ENCODE measurements around the gene PPARD. TPM values are rescaled to one million over a fixed set of nuclear protein-coding genes. Genes with fewer than 3 reads are reported as not detected.

The PPARD gene
- polyA plus RNA-seq, 2 of the 4 experiments (the other 2 are of a cell fraction), result 3.8 to 5.9 TPM

DNA sequence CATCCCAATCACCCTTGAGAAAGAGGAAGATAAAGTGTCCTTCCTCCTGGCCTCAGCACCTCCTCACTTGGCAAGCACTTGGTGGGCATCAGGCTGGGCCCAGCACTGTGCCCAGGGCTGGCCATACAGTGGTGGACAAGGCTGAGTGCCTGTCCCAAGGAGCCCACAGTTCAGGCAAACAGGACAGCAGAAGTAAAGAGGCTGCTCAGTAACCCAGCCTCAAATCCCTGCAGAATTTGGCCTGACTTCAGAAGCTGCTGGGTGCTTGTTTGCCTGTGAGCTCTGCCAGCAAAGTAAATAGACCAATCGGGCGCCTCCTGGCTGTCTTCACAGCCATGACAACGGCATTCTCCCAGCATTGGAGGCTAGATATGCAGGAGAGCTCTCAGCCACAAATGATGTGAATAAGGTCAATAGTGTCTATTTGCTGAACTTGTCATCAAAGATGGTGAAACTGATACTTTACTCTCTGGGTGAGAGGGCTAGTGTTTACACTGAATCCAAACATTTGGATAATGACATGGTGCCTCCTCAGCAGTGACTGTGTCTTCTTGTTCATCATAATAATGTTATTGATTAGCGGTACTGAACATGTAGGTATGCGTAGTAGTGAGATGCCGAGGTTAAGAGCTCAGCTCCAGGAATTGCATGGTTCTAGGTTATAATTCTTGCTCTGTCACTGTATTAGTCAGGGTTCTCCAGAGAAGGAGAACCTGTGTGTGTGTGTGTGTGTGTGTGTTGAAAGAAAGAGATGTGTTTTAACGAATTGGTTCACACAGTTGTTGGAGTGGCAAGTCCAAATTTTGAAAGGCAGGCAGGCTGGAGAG lies 72.9 kb downstream of the PPARD start (continued):
- TF ChIP-seq, protein P1, sequence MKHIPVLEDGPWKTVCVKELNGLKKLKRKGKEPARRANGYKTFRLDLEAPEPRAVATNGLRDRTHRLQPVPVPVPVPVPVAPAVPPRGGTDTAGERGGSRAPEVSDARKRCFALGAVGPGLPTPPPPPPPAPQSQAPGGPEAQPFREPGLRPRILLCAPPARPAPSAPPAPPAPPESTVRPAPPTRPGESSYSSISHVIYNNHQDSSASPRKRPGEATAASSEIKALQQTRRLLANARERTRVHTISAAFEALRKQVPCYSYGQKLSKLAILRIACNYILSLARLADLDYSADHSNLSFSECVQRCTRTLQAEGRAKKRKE (CRISPR knock-in tag; IDR thresholded peaks at IDR 0.05; ENCODE audit: low read depth), result no peak
- TF ChIP-seq EHMT2 (IDR thresholded peaks at IDR 0.05; ENCODE audit: low read depth), result no peak
- no peak for TF ChIP-seq HOXB5 (CRISPR knock-in tag; IDR thresholded peaks at IDR 0.05)
- peak; percentile 70 for TF ChIP-seq SMC3 (IDR thresholded peaks at IDR 0.05)
- no peak for TF ChIP-seq HDAC2 (IDR thresholded peaks at IDR 0.05)
- TF ChIP-seq KDM1A (IDR thresholded peaks at IDR 0.05; ENCODE audit: low read depth), result no peak
- TF ChIP-seq CHD2 (IDR thresholded peaks at IDR 0.05; ENCODE audit: low read length, partially characterized antibody), result no peak
- TF ChIP-seq, protein P2, sequence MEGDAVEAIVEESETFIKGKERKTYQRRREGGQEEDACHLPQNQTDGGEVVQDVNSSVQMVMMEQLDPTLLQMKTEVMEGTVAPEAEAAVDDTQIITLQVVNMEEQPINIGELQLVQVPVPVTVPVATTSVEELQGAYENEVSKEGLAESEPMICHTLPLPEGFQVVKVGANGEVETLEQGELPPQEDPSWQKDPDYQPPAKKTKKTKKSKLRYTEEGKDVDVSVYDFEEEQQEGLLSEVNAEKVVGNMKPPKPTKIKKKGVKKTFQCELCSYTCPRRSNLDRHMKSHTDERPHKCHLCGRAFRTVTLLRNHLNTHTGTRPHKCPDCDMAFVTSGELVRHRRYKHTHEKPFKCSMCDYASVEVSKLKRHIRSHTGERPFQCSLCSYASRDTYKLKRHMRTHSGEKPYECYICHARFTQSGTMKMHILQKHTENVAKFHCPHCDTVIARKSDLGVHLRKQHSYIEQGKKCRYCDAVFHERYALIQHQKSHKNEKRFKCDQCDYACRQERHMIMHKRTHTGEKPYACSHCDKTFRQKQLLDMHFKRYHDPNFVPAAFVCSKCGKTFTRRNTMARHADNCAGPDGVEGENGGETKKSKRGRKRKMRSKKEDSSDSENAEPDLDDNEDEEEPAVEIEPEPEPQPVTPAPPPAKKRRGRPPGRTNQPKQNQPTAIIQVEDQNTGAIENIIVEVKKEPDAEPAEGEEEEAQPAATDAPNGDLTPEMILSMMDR (IDR thresholded peaks at IDR 0.05), result peak; percentile 58
- TF ChIP-seq POLR2AphosphoS2 (conservative IDR thresholded peaks at IDR 0.05; ENCODE audit: low read length), result no peak
- peak in 1 of 2 experiments; percentile 24; a peak in 1 of 4 replicates for TF ChIP-seq CEBPB (IDR thresholded peaks at IDR 0.05)
- TF ChIP-seq EP300 (IDR thresholded peaks at IDR 0.05), result no peak
- no peak for TF ChIP-seq BHLHE40 (IDR thresholded peaks at IDR 0.05; ENCODE audit: low read depth, low read length)
- TF ChIP-seq ESRRA (IDR thresholded peaks at IDR 0.05; ENCODE audit: borderline replicate concordance, low read length), result no peak
- TF ChIP-seq GATA3 (IDR thresholded peaks at IDR 0.05; ENCODE audit: borderline replicate concordance), result peak; percentile 60
- TF ChIP-seq, protein P3, sequence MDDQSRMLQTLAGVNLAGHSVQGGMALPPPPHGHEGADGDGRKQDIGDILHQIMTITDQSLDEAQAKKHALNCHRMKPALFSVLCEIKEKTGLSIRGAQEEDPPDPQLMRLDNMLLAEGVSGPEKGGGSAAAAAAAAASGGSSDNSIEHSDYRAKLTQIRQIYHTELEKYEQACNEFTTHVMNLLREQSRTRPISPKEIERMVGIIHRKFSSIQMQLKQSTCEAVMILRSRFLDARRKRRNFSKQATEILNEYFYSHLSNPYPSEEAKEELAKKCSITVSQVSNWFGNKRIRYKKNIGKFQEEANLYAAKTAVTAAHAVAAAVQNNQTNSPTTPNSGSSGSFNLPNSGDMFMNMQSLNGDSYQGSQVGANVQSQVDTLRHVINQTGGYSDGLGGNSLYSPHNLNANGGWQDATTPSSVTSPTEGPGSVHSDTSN (IDR thresholded peaks at IDR 0.05), result no peak
- TF ChIP-seq, protein P4, sequence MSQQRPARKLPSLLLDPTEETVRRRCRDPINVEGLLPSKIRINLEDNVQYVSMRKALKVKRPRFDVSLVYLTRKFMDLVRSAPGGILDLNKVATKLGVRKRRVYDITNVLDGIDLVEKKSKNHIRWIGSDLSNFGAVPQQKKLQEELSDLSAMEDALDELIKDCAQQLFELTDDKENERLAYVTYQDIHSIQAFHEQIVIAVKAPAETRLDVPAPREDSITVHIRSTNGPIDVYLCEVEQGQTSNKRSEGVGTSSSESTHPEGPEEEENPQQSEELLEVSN (IDR thresholded peaks at IDR 0.05; ENCODE audit: borderline replicate concordance, low read depth), result no peak
- TF ChIP-seq NPAS2 (CRISPR knock-in tag; IDR thresholded peaks at IDR 0.05; ENCODE audit: borderline replicate concordance), result no peak
- no peak for TF ChIP-seq KDM5A (IDR thresholded peaks at IDR 0.05)
- TF ChIP-seq CBX2 (IDR thresholded peaks at IDR 0.05; ENCODE audit: borderline replicate concordance, low read depth), result no peak
- no peak for TF ChIP-seq CBX8 (IDR thresholded peaks at IDR 0.05)
- TF ChIP-seq POLR2A (IDR thresholded peaks at IDR 0.05; ENCODE audit: low read length), result no peak
- TF ChIP-seq FOXS1 (CRISPR knock-in tag; IDR thresholded peaks at IDR 0.05), result no peak

DNA sequence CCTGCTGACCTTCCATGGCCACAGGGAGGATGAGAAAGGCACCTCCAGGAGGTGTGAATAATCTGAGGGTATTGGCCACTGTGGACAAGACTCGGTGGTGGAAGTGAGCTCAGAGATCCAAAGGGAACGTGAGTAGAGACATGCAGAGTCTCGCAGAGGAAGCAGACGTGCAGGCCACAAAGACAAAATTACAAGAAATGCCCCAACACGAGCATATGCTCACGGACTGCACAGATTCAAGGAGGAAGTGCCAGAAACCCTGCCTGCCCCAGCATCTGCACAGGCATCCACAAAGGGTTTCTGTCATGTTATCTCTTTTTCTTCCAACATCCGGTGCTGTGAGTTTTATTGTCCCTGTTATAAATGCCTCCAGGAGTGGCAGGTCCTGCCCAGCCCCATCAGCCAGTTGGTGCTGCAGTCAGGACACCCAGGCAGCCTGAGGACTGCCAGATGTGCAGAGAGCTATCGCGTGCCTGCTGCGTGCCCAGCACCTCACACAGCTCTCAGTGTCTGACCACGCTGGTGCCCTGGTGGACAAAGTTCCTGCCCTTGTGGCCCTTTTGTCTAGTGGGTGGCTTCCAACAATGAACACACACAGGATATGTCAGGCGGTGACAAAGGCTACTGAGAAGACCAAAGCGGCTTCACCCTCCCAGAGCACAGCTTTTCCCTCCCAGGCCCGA lies 75.8 kb downstream of the PPARD start:
- WGBS (ENCODE audit: missing lambda C conversion rate), result 93% methylated on average over 14 of the region's 14 CpGs
- H3K4me2 ChIP-seq, result no peak overlapping the region
- peaks cover 14% of the 10 kb centered on the region for H3K4me1 ChIP-seq
- no peak overlapping the region for H3K4me3 ChIP-seq
- no peaks in the 10 kb centered on the region for H3K9me3 ChIP-seq
- no peak overlapping the region for H3K27ac ChIP-seq
- CTCF ChIA-PET, result interaction anchor here (1.3 to 3.2 kb wide), 3 partner anchors 10 to 31 kb away, joined by 3 to 12 read pairs (median 12); no protein-coding TSS in a partner anchor
- POLR2A ChIA-PET, result interaction anchor here (0.6 kb wide), 1 partner anchor 62 kb away, joined by 7 read pairs; no protein-coding TSS in a partner anchor
- ATAC-seq, result no peak
- FAIRE-seq, result no peak
- DNase-seq (ENCODE audit: low read depth in 1 of 2, low spot score in 1 of 2), result no peak
- TF ChIP-seq HOXA7 (CRISPR knock-in tag; IDR thresholded peaks at IDR 0.05), result no peak
